ENCODE results near the gene TEX264.

Gene TEX264

GRCh38 chr3:51670823-51671733 lies at the start of gene TEX264:
TSS of gene TEX264 (plus strand) at chr3:51671252. CDS start at chr3:51674305, 3,053 bp downstream.
- peak; percentile 69 for DNase-seq (ENCODE audit: low read depth)

GRCh38 chr3:51622413-51622812 lies 48.6 kb upstream of the TEX264 start:
- H3K4me3 ChIP-seq (ENCODE audit: control insufficient read depth, low read depth, low read length): no peak overlapping the region
- TF ChIP-seq CTCF (conservative IDR thresholded peaks at IDR 0.05; ENCODE audit: control insufficient read depth, insufficient read depth, low read depth, low read length): no peak
- peak; percentile 41 for DNase-seq (ENCODE audit: low read depth)

More at GRCh38 chr3:51670823-51671733, at the start of gene TEX264:
- TF ChIP-seq CTCF (conservative IDR thresholded peaks at IDR 0.05; ENCODE audit: control insufficient read depth, insufficient read depth, low read depth, low read length): no peak
- H3K4me3 ChIP-seq (ENCODE audit: control insufficient read depth, low read depth, low read length): peak within 1 kb of the TSS; percentile 74

GRCh38 chr3:51622868-51623267 lies 48.2 kb upstream of the TEX264 start:
- TF ChIP-seq CTCF (conservative IDR thresholded peaks at IDR 0.05; ENCODE audit: control insufficient read depth, insufficient read depth, low read depth, low read length): no peak
- no peak overlapping the region for H3K4me3 ChIP-seq (ENCODE audit: control insufficient read depth, low read depth, low read length)
- DNase-seq (ENCODE audit: low read depth): peak; percentile 86

- no peak overlapping the region for H3K4me3 ChIP-seq (ENCODE audit: control insufficient read depth, low read depth, low read length)
- TF ChIP-seq CTCF (conservative IDR thresholded peaks at IDR 0.05; ENCODE audit: control insufficient read depth, insufficient read depth, low read depth, low read length): no peak
Observed at GRCh38 chr3:51630513-51630912, 40.5 kb upstream of the TEX264 start.

GRCh38 chr3:51637144-51637940 lies 33.7 kb upstream of the TEX264 start:
- DNase-seq (ENCODE audit: low read depth): no peak
- H3K4me3 ChIP-seq (ENCODE audit: control insufficient read depth, low read depth, low read length): no peak overlapping the region
- no peak for TF ChIP-seq CTCF (conservative IDR thresholded peaks at IDR 0.05; ENCODE audit: control insufficient read depth, insufficient read depth, low read depth, low read length)

More at GRCh38 chr3:51630513-51630912, 40.5 kb upstream of the TEX264 start:
- no peak for DNase-seq (ENCODE audit: low read depth)

- TF ChIP-seq CTCF (conservative IDR thresholded peaks at IDR 0.05; ENCODE audit: control insufficient read depth, insufficient read depth, low read depth, low read length): peak; percentile 94
- H3K4me3 ChIP-seq (ENCODE audit: control insufficient read depth, low read depth, low read length): no peak overlapping the region
- DNase-seq (ENCODE audit: low read depth): peak; percentile 73
Observed at GRCh38 chr3:51637941-51638471, 33.0 kb upstream of the TEX264 start.
